SH-SY5Y (cell line): Measurements from ENCODE around the gene SYNGR1.

Experiments
- GATA2 ChIP-seq: IDR thresholded peaks from 2 replicates; pipeline ENCODE4 v1.6.1; 2011; ENCODE audit warnings: mild to moderate bottlenecking, low read depth, low read length
- GATA3 ChIP-seq: IDR thresholded peaks from 2 replicates; pipeline ENCODE4 v1.6.1; 2011; ENCODE audit warnings: low read depth, mild to moderate bottlenecking, low read length, moderate library complexity

SYNGR1 gene

DNA sequence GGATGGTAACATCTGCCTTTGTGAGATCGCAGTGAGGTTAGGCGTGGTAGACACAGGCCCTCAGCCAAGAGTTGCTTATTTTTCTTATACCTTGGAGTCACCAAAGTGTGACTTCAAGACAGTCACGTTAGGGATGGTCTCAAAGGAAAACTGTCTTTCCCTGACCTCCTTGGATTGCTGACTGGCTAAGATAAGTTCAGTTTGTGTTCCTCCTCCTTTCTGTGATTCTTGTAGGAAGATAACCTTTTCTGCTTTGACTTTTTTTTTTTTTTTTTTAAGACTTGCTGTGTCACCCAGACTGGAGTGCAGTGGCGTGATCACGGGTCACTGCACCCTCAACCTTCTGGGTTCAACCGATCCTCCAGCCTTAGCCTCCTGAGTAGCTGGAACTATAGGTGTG, 72.9 kb downstream of the SYNGR1 start:
- TF ChIP-seq GATA3 = no peak
- TF ChIP-seq GATA2 = no peak

- no peak for TF ChIP-seq GATA3
- no peak for TF ChIP-seq GATA2
These were observed 74.2 kb downstream of the SYNGR1 start for GRCh38 chr22:39423976-39424375.

- no peak for TF ChIP-seq GATA3
- TF ChIP-seq GATA2 = no peak
These were observed 76.7 kb downstream of the SYNGR1 start for GRCh38 chr22:39426380-39427043.

- TF ChIP-seq GATA2 (no peak), GATA3 (no peak)
These were observed 78.2 kb downstream of the SYNGR1 start for GRCh38 chr22:39427751-39428596.

- no peak for TF ChIP-seq GATA2
These were observed 78.8 kb downstream of the SYNGR1 start for GRCh38 chr22:39428597-39429071.

- TF ChIP-seq GATA2 = no peak
- no peak for TF ChIP-seq GATA3
These were observed 79.4 kb downstream of the SYNGR1 start for GRCh38 chr22:39429186-39429585.

DNA sequence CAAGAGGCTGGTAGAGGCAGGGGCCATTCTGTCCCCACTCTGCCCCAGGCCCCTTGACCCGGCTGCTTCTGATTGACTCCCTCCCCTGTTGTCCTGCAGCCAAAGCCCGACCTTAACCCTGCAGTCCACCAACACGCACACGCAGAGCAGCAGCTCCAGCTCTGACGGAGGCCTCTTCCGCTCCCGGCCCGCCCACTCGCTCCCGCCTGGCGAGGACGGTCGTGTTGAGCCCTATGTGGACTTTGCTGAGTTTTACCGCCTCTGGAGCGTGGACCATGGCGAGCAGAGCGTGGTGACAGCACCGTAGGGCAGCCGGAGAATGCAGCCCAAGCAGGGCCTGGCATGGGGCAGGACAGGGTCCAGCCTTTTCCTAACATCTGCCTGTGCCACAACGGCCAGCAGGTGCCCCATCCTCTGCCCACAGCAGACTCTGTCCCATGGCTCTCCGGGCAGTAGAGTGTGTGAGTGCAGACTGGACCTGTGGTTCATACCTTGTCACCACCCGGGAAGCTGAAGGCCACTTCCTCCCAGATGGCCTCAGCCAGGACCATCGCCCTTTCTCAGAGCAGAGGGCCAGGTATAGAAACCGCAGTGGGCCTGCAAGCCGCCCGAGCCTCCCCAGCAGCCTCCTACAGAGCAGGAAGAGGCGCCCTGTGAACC, 80.3 kb downstream of the SYNGR1 start:
- no peak for TF ChIP-seq GATA3
- no peak for TF ChIP-seq GATA2

DNA sequence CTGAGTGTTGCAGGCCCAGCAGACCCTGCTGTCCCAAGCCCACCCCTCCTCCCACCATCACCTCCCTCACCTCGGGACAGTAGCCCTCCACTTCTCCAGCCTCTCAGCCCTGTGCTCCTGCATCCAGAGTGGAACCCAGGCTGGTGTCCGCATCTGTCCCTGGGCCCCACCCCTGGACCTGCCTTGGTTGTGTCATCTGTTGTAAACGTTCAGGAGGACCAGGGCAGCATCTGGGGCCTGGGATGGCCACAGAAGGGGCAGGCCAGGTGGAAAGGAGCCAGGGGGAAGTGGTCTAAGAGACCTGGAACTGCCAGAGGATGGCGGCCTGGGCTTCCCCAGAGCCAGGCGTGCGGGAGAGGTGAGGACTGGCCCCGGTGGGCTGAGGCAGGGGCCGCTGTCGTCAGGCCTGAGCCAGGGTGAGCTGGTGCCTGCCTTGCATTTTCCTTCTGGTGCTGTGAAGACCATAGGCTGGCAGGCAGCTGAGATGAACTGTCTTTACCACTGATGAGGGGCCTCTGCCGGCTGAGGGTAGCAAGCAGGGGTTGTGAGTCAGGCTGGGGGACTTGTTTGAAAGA, 80.9 kb downstream of the SYNGR1 start:
- TF ChIP-seq GATA3 = no peak
- no peak for TF ChIP-seq GATA2

- TF ChIP-seq GATA2 = no peak
- no peak for TF ChIP-seq GATA3
These were observed 81.5 kb downstream of the SYNGR1 start for GRCh38 chr22:39431216-39431801.

- TF ChIP-seq GATA3 = no peak
- no peak for TF ChIP-seq GATA2
These were observed 82.0 kb downstream of the SYNGR1 start for GRCh38 chr22:39431821-39432251.

- TF ChIP-seq GATA2 (no peak), GATA3 (no peak)
These were observed 82.6 kb downstream of the SYNGR1 start for GRCh38 chr22:39432361-39432811.

GRCh38 chr22:39433476-39434242, 83.9 kb downstream of the SYNGR1 start:
- no peak for TF ChIP-seq GATA2
- TF ChIP-seq GATA3 = no peak

DNA sequence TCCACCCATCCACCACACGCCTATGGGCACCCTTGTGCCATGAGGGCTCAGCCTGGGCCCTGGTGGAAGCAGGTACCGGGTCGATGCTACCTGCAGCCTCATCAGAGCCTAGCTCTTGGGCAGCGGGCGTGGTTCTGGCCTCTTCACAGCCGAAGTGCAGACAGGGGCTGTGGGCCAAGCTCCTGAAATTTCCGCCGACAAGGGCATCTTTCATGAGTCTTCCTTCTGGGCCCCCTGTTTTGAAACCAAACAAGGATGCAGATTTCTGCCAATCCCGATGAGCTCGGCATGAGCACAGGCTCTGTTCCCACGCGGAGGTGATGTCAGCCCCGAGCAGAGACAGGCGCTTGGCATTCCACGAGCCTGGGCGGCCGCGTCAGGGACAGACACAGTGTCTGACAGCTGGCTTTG, 84.5 kb downstream of the SYNGR1 start:
- TF ChIP-seq GATA2 (no peak), GATA3 (no peak)

GRCh38 chr22:39434721-39435120, 84.9 kb downstream of the SYNGR1 start:
- TF ChIP-seq GATA2 (no peak), GATA3 (no peak)
